ENCODE results near the gene SEC31B. TPM values are rescaled to one million over a fixed set of nuclear protein-coding genes. Genes with fewer than 3 reads are reported as not detected.

The SEC31B gene
- total RNA-seq, 6 experiments from 2014 or later: 2.4 to 9.1 (median 4.7) TPM

DNA sequence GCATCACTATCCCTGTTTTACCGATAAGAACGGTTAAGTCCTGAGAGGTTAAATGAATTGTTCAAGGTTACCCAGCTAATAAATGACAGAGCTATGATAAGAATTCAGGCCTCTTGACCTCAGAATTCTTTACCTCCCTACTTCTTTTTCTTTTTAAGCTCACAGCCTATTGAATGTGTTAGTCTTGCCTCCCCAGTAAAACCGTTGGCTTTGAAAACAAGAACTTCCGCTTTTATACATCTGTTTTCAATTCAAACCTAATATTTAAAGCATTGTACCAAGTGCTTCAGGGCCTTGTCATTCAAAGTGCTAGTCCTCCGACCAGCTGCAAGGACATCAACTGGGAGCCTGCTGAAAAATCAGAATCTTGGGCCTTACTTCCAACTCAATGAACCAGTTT, 15.6 kb downstream of the SEC31B start:
- H3K4me3 ChIP-seq: no peak overlapping the region
- ATAC-seq (no peak), DNase-seq (no peak)
- H3K27me3 ChIP-seq: no peaks in the 10 kb centered on the region
- intact Hi-C loops (cut with DNase I): loop anchor here in 1 of 2 donors (10.0 kb wide), 2 partner anchors 59 to 169 kb away; partner anchors contain the start of gene PKD2L1
- H3K36me3 ChIP-seq: peaks cover 0 to 3% (median 0%) of the 10 kb centered on the region in 4 donors
- TF ChIP-seq POLR2A (IDR thresholded peaks at IDR 0.05) (no peak), CTCF (IDR thresholded peaks at IDR 0.05) (no peak)
- H3K9me3 ChIP-seq: no peaks in the 10 kb centered on the region
- no peak overlapping the region for H3K27ac ChIP-seq
- no peaks in the 10 kb centered on the region for H3K4me1 ChIP-seq
- WGBS (ENCODE audit: insufficient coverage, low coverage, low lambda C conversion rate, missing lambda C conversion rate): 72% methylated on average over 5 of the region's 5 CpGs

DNA sequence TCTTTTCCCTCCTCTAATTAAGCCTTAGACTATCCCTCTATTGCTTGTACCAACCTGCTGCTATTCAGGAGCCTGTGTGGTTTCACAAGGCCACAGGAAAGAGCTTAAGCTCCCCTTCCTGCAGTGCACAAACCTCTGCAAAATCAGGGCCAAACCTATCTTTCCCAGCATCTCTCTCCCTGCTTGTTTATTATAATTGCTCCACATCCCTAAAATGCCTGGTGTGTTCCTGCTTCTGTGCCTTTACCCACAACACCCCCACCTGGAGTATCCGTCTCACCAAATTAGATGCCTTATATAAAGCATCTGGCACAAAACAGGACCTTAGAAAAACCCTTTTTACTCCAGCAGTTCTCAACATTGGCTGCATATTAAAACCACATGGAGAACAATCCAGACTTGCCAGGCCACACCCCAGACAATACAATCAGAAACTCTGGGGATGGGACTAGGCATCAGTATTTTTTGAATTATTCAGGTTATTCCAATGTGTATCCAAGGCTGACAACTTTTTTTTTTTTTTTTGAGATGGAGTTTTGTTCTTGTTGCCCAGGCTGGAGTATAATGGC, 16.7 kb downstream of the SEC31B start:
- H3K27ac ChIP-seq: no peak overlapping the region
- H3K36me3 ChIP-seq: peaks cover 0 to 6% (median 0%) of the 10 kb centered on the region in 4 donors
- H3K4me3 ChIP-seq: no peak overlapping the region
- no peak for ATAC-seq
- no peaks in the 10 kb centered on the region for H3K4me1 ChIP-seq
- H3K9me3 ChIP-seq: no peaks in the 10 kb centered on the region
- no peak for TF ChIP-seq CTCF (IDR thresholded peaks at IDR 0.05)
- TF ChIP-seq POLR2A (IDR thresholded peaks at IDR 0.05): no peak
- WGBS (ENCODE audit: insufficient coverage, low coverage, low lambda C conversion rate, missing lambda C conversion rate): 86% methylated on average over 1 of the region's 1 CpG
- no peaks in the 10 kb centered on the region for H3K27me3 ChIP-seq
- intact Hi-C loops (cut with DNase I): loop anchor here in 1 of 2 donors (10.0 kb wide), 2 partner anchors 58 to 168 kb away; partner anchors contain the start of gene PKD2L1
- no peak for DNase-seq

DNA sequence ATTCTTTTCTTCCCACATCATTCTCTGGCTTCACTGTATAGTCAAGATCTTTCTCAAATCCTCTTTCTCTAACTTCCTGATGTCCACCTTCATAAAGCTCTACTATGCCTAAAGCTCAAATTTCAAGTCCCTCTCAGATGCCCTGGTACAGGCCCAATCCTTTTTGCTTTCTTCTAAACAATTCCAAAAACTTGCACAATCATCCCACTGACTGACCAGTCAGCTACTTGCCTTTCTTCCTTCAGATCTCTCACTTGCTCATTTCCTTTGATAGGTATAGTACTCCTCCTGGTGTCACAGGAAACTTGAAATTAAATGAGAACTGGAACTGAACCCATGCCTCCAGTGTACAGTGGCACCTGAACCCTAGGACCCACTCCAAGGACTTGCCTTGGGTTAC, 18.2 kb downstream of the SEC31B start:
- Histone ChIP-seq H3K4me3 (no peak overlapping the region), H3K4me1 (no peaks in the 10 kb centered on the region), H3K27ac (no peak overlapping the region), H3K36me3 (peaks cover 0 to 6% (median 1%) of the 10 kb centered on the region in 4 donors), H3K9me3 (no peaks in the 10 kb centered on the region), H3K27me3 (no peaks in the 10 kb centered on the region)
- DNase-seq (no peak), ATAC-seq (no peak)
- no peak for TF ChIP-seq CTCF (IDR thresholded peaks at IDR 0.05)
- no peak for TF ChIP-seq POLR2A (IDR thresholded peaks at IDR 0.05)
- intact Hi-C loops (cut with DNase I): loop anchor here in 1 of 2 donors (10.0 kb wide), 2 partner anchors 57 to 167 kb away; partner anchors contain the start of gene PKD2L1

DNA sequence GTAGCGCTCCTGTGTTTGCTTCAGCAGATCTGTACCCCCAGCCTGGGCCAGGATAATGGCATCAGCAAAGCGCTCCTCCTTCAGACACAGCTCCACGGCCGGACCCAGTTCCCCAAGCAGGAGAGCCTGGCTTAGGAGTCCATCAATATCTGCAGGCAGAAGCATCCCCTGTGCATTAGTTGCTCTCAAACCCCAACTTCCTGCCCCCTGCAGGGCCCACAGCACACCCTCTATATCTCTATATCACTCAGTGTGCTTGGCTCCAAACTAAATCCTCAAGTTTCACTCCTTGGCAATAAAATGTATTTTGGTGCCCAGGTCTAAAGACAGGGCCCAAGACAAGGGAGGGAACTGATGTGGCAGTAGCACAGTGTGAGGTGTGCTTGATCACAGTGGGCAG, 21.6 kb downstream of the SEC31B start:
- no CpG with 5 or more reads among the region's 4 CpGs for WGBS (ENCODE audit: insufficient coverage, low coverage, low lambda C conversion rate, missing lambda C conversion rate)
- ATAC-seq: no peak
- intact Hi-C loops (cut with DNase I): no loop called here

More for the DNA sequence above, 21.6 kb downstream of the SEC31B start:
- DNase-seq: no peak
- Histone ChIP-seq H3K36me3 (peaks cover 0 to 10% (median 1%) of the 10 kb centered on the region in 4 donors), H3K4me3 (no peak overlapping the region), H3K9me3 (no peaks in the 10 kb centered on the region), H3K27me3 (no peaks in the 10 kb centered on the region), H3K27ac (no peak overlapping the region), H3K4me1 (no peaks in the 10 kb centered on the region)
- TF ChIP-seq CTCF (IDR thresholded peaks at IDR 0.05) (no peak), POLR2A (IDR thresholded peaks at IDR 0.05) (no peak)

Measured in right lobe of liver (tissue), 6 donors.